OCI-M1 (cell line): Measurements from ENCODE around the gene DYNC1H1.
A peak's percentile ranks its signal among the peaks of the same experiment; 100 is the strongest.

Source experiments
- DNase-seq: peaks from one replicate; lab custom pipeline; 2025; lab: John Stamatoyannopoulos, UW

The DYNC1H1 gene

DNA sequence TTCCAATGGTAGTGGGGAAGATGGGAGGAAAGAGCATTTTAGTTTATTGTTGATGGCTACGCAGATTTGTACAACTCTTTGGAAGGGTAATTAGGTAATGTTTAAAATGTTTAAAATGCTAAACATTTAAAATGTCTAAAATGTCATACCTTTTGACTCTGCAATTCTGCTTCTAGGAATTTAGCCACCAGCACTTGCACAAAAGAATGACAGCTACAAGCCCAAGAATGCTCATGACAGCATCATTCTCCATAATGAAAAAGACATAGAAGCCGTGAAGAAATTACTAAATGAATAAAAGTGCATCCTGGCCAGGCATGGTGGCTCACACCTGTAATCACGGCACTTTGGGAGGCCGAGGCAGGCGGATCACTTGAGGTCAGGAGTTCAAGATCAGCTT lies 19.9 kb upstream of the DYNC1H1 start:
- DNase-seq: no peak

DNA sequence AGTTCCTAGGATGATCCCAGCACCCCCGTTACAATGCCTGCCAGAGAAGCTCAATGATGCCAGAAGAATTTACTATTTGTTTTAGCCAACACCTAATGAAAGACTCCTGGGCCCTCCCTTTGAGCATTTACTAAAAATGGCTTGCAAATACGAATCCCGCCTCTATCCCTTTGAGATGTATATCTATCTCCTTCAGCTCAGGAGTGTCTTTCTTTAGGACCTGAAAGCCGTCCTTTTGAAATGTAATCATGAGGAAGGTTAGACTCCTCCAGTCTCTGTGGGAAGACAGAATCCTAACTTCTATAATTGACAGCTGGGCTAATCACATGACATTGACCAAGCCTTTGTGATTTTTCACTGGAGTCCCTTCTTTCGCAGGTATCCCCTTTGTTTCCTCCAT lies 19.2 kb upstream of the DYNC1H1 start:
- DNase-seq: no peak

DNA sequence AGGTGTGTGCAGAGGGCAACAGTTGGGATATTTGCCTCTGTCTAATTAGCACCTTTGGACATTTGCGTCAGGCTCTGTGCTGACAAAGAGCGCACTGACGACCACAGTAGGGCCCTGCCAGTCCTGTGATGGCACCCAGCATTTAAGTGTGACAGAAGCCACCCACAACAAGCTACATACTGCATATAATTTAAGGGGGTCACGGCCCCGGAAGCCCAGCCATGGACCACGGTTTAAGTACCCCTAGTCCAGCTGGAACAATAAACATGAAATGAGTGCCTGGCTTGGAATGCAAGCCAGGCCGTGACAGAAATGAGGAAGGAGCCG lies 16.8 kb upstream of the DYNC1H1 start:
- no peak for DNase-seq

DNA sequence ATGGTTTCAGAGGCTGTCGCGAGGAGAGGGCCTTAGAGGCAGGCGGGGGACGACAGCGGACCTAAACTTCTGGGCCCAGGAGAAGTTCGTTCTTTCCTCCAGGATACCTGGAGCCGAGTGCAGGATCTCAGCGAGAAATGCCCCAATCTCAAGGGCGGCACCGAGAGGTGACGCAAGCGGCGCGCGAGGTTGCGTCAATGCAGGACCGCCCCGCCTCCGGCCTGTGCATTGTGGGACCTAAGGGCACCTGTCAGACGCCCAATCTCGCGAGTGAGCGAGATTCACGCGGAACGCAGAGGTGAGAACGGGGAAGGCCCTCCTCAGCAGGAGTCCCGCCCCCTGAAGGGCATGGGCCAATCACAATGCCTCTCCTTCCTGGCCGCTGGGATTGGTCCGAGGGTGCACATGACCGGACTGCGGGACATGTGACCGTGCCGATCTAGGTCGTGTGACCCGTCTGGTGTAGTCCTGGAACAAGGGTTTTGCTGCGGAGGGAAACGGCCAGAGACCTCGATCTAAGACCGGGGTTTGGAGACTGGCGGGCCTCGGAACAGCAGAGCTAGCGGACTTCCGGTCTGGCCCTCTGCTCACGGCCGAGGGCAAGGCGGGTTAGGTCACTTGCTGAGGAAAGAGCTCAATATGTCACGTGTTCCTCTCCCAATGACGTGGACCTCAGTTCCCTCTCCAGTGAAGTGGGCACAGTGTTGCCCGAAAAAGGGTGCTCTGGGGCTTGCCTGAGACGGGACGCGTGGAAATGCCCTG lies 16.3 kb upstream of the DYNC1H1 start:
- peak; percentile 99 for DNase-seq

DNA sequence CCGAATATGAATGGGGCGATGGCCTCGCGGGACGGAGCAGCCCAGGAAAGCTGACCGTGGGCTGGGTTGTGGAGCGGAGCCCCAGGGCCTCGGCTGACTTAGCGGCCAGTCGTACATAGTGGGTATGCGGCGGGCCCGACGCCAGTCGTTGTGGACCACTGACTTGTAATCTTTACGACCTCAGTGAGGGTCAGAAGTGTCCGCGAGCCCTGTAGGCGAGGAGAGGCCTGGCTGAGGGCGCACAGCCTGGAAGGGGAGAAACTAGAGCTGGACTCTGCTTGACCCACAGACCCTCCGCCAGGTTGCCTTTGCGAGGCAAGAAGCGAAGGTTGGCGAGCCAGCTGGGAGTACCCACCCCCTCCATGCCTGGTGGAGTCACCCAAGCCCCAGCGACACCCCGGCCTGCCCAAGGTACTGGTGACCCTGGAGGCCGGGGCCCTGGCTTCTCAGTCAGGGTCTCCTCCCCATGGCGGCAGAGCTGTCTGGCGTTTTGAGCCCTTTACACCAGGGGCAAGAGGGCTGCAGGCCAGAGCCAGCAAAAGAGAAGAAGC lies 15.6 kb upstream of the DYNC1H1 start:
- DNase-seq: peak; percentile 25

DNA sequence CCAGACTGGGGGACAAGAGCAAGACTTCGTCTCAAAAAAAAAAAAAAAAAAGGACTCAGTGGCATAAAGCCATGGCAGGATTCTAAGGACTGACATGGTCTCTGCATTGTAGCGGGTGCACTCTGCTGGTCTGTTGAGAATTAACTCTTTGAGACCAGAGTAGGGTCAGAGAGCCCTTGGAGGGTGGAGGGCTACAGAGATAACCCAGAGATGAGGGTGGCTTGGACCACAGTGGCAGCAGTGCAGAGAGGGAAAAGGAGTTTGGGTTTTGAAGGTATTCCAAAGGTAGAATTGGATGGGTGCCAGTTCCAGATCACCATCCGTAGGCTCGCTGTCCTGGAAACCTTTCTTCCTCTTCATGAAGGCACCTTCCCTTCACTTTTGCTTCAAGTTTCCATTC lies 14.3 kb upstream of the DYNC1H1 start:
- DNase-seq: no peak

DNA sequence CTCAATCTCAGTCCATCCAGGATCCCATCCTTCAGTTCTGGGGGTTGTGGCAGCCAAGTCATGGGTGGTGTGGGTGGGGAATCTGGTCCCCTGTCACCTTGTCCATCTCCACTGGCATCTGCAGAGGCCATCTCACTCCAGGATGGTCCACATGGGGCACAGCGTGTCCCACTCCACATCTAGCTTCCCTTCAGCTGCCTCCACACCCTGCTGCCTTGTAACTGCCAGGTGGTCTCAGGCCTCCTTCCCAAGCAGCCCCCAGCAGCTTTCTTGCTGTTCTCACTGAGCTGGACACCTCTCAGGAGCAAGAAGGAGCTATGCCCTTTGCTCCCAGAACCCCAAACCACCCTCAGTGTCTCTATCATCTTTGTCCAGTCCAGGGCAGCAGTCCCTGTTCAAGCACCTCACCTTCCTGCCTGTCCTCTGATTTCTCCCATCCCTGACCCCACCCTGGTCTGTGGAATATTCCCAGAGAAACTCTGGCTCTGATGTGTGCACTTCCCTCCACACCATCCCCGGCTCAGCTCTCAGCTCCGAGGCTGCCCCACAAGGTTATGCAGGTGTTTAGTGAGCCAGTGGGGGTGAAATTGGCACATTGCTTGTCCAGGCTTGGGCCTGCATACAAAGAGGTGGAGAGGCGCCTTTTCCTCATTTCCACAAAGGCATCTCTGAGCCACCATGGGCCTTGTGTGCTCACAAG lies 13.7 kb upstream of the DYNC1H1 start:
- no peak for DNase-seq

DNA sequence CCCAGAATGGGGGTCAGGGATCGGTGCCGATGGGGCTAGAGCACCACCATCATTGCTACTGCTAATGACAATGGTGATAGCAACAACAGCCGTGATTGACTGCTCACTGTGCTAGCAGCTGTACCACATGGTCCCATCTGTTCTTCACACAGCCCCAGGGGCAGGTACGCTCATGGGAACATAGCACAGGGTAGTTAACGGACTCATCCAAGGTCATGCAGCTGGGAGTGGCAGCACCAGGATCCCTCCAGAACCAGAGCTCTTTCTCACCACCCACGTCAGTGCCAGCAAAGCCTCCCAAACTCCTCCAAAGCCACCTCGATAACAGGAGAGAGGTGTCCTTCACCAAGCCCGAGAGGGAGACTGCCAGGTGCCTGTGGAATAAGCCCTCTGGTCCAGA lies 11.2 kb upstream of the DYNC1H1 start:
- DNase-seq: no peak

DNA sequence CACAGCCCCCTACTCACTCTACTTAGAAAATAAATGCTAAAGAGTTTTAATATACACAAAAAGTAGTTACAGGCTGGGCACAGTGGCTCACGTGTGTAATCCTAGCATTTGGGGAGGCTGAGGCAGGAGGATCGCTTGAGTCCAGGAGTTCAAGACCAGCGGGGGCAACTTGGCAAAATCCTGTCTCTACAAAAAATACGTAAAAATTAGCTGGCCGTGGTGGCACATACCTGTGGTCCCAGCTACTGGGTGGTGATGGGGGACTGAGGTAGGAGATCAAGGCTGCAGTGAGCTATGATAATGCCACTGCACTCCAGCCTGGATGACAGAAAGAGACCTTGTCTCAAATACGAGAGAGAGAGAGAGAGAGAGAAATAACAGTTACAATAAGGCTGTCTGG lies 9.9 kb upstream of the DYNC1H1 start:
- no peak for DNase-seq

DNA sequence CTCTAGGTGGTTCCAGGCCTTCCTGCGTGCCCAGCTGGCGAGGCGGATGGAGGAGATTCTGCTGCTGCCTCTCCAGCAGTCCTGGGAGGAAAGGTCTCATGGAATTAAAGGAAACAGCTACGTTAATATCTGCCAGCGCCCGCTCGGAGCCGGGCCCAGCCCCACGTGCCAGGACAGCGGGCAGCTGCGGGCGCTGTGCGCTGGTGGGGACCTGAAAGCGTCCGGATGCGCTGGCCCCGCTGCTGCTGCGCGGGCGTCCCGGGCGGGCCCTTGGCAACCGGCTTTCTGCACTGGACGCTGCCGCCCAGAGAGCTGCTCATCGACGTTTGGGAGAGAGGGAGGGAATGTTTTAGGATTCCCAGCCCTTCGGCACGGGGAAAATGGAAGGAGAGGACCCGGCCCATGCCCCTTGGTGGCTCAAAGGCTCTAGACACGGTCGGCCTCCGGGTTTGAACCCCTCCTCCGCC lies 8.6 kb upstream of the DYNC1H1 start:
- no peak for DNase-seq

DNA sequence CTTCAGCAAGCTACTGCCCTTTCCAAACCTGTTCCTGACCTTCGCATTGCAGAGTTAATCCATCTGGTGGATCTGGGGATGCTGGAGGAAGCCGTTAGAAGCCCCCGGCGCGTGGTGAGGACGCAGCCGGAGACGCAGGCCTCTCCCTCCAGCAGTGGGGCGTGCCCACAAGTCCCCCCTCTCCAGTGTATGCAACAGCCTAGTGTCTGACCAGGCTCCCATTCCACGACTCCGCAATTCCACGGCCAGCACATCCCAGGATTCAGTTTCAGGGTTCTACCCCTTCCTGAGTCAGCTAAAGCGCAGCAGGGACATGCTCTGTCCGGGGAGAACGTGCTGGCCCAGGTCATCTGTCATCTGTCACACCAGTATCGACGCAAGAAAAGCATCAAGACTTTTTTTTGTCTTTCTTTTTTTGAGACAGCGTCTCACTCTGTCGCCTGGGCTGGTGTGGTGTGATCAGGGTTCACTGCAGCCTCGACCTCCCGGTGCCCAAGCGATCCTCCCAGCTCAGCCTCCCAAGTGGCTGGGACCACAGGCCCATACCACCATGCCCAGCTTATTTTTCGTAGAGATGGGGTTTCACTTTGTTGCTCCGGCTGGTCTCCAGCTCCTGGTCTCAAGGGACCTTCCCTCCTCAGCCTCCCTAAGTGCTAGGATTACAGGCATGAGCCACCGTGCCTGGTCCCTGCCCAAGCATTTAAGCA lies 8.0 kb upstream of the DYNC1H1 start:
- DNase-seq: no peak

DNA sequence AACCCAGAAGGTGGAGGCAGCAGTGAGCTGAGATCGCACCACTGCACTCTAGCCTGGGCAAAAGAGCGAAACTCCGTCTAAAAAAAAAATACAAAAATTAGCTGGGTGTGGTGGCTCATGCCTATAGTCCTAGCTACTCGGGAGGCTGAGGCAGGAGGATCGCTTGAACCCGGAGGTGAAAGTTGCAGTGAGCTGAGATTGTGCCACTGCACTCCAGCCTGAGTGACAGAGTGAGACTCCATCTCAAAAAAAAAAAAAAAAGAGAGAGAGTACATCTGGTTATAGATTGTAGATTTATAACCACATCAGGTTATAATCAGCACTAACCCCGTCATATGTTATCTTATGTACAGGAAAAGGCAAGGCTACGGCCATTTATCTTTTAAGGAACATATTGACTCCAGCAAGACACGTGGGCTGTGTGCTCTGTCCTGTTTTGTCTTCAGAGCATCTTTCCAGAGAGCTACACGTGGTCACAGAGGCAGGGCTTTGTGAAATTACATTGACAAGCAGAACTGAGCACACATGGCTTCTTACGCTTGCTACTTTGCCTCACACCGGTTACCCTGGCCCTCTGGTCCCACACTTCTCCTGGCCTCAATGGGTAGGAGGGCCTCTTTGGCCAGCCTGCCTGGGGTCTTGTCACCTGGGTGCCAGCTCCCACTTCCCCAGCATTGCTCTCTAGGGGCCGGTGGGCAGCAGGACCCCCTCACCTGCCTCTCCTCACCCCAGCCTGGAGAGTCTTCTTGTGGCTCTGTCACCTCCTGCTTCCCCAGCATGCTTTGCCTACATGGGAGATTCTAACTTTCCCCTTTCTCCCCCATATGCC lies 6.8 kb upstream of the DYNC1H1 start:
- DNase-seq: peak; percentile 74

DNA sequence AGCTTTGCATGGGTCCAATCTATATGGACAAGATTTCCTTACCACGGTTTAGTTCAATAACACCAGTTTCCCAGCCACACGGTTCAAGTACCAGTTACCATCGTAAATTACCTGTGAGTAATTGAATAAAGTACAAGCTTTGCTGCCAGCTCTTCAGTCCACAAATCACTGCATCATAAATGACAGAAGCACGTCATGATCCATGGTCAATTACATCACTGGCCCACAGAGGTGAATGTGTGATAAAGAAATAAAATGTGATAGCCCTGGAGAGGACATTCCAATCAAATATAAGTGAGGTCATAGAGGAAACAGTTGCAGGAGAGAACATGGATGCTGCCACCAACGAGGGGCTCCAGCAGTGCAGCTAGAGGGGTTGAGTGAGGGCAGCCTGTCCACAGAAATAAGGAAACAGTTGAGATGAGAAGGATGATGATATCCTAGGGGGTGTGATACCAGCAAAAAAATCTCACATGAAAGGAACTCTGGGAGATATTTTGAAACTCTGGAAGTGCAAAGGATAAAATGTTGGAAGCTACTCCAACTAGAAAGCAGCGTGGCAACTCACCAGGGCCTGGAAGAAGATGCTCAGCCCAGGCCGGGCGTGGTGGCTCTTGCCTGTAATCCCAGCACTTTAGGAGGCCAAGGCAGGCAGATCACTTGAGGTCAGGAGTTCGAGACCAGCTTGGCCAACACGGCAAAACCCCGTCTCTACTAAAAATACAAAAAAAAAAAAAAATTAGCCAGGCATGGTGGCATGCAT lies 5.8 kb upstream of the DYNC1H1 start:
- no peak for DNase-seq

DNA sequence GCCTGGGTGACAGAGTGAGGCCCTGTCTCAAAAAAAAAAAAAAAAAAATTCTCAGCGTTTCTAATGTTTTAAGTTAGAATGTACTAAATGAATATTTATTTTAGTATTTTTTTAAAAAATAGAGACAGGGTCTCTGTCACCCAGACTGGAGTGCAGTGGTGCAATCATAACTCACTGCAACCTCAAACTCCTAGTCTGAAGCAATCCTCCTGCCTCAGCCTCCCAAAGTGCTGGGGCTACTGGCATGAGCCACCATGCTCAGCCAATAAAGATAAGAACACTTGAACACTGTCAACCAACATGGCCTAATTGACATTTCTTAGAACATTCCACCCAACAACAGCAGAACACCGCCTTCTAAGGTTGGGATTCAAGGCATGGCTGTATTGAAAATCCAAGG lies 5.1 kb upstream of the DYNC1H1 start:
- DNase-seq: no peak

DNA sequence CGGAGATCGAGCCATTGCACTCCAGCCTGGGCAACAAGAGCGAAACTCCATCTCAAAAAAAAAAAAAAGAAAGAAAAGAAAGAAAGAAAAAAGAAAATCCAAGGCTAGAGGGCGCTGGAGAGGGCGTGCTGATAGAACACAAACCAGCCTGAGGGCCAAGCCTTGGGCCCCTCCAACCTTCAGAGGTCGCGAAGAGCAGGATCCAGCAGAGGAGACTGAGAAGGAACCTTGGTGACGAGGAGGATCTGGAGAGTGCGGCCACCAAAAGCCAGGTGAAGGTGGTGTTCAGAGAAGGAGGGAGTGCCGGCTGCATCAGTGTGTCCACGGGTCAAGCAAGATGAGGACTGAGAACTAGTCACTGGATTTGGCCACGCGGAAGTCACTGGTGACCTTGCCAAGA lies 4.1 kb upstream of the DYNC1H1 start:
- DNase-seq: peak; percentile 64

DNA sequence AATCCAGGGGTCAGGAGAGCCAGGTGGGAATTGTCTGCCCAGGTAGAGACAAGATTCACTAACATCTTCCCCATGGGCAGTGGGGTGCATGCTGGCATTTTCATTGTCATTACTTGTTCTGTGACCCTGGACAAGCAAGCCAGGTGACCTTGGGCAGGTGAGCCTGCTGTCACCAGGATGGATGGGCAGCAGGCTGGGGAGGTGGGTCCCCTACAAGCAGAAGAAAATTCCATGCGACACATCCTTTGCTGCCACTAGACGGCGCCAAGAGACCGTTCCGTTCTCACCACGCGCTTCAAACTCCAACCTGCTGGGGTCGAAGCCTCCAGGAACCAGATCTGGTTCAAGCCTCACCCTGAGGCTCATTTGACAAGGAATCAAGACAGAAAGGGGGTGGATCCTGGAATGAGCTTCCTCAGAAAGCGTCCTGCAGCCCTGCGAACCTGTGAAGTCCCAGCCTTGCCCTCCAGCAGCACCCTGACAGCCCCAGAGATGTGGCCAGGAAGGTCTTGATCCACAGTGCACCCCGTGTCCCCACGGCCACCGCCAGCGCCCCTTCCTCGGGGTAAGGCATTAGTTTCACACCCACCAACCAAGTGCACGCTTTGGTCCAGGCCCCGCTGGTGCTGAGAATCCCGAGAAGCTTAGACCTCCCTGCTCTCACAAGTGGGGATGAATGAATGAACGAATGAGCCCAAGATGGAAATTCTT lies 3.2 kb upstream of the DYNC1H1 start:
- DNase-seq: peak; percentile 78

DNA sequence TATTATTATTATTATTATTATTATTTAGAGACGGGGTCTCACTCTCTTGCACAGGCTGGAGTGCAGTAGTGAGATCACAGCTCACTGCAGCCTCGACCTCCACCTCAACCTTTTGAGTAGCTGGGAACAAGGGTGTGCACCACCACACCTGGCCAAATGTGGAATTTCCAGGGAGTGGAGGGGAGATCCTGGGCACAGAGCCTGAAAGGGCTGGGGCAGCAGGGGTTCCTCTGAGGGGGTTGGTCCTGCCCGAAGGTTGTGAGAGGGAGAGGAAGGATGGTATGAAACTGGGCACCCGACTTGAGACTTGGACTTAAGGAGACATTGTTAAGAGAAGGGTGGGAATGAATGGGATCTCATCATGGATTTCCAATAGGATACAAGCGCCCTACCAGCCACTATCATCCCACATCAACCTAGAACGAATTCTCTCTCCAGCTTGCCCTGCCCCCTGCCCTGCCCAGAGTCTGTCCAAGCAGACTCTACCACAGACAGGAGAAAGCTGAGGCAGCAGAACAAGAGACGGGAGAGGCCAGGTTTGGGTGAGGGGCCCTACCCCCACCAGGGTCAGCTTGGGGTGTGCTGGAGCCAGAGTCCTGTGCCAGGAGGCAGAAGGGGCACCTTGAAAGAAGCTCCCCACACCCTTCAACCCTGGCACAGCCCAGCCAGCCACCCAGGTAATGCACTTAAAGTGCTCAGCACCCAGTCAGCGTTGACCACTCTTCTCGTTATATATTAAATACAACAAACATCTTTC lies 2.4 kb upstream of the DYNC1H1 start:
- no peak for DNase-seq

DNA sequence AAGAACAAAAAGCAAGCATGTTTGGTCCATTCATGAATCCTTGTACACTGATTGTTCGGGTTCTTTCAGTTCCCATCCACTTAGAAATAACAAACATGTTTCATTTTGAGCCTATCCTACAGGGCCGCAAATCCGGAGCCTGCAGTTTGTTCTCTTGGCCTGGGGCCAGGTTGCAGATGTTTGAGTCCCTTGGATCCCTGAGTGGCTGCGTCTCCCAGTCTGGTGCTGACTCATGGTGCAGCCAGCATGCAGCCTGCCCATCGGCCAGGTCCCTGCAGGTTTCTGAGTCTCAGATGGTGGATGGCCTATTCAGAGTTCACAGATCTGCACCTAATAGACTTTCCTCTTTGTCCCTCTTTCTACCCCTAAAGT lies 1.9 kb upstream of the DYNC1H1 start:
- DNase-seq: no peak

DNA sequence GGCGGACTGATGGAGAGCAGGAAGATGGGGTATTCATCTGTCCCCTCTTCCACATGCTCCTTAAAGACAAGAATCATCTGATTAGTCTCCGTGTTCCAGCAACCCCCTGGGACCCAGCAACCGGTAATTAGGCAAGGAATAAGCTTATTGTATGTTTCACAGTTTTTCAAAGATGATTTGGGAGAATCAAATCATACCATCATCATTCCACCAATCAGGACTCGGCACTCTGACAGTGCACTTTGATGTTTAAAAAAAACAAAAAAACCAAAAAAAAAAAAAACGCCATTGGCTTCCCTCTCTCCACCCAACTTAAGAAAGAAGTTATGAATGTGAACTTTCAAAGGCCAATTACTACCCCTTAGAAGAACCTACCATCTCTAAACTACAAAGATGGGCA lies 1.3 kb upstream of the DYNC1H1 start:
- no peak for DNase-seq
